K562 (cell line): ENCODE results near the gene DOCK3. TPM values are rescaled to one million over a fixed set of nuclear protein-coding genes. Genes with fewer than 3 reads are reported as not detected.

Experiments used
- ATAC-seq: fragments of 200-7000 bp; cut with Tn5 transposase; 3 replicates; pipeline ENCODE4 v1.9.1; 2020; ENCODE audit warnings: moderate library complexity
- BruUV-seq: library from RNA; stranded (reverse); fragments of 400-500 nt; replicated peaks from 2 replicates; lab custom pipeline; 2021; lab: Mats Ljungman, UMichigan
- CTCF ChIA-PET: fragments of 300-600 bp; formaldehyde crosslinking; extraction: SDS; loops from one replicate; lab custom pipeline; 2021; ENCODE audit warnings: low intra/inter-chr PET ratio; lab: Yijun Ruan, JAX
- POLR2A ChIA-PET: fragments of 300-600, 350-650 bp; sonication (Branson Sonifier 250); formaldehyde crosslinking; extraction: SDS; loops from one replicate; lab custom pipeline; 2021; ENCODE audit warnings: antibody characterized with exemption, inconsistent platforms; lab: Yijun Ruan, JAX
- DNase-seq, 4 experiments: peaks; one replicate each; pipeline versions ENCODE4 v3.0.0 to v3.0.0-alpha.2; 2011 to 2018; ENCODE audit warnings: low spot score in 3 of 4, mixed read lengths in 3 of 4; ENCODE audit errors: extremely low read depth in 1 of 4
- FAIRE-seq: peaks from 2 replicates; lab custom pipeline; 2011; peaks lifted over from hg19 to GRCh38; lab: Jason Lieb, UNC
- H2AFZ ChIP-seq: 2 replicates; pipeline ENCODE4 v1.6.0; 2011; ENCODE audit warnings: low read depth, low read length, control low read depth, inconsistent platforms
- H3K27ac ChIP-seq: fragments of 200-600 bp; 3 replicates; pipeline ENCODE4 v1.8.0; 2011; ENCODE audit warnings: low read depth, mild to moderate bottlenecking, control low read depth, inconsistent platforms, low read length, moderate library complexity, mixed read lengths; ENCODE audit errors: extremely low read depth
- H3K27me3 ChIP-seq, 2 experiments: fragments of 300-600 bp in 1 of 2; 2 replicates in 1 of 2; 3 replicates in 1 of 2; pipeline versions ENCODE4 v1.6.0 to v1.8.0; 2011; ENCODE audit warnings: inconsistent platforms in 2 of 2, low read length in 2 of 2, mild to moderate bottlenecking in 1 of 2, mixed read lengths in 1 of 2, moderate library complexity in 1 of 2; ENCODE audit not compliant: control insufficient read depth in 2 of 2, insufficient read depth in 2 of 2
- H3K36me3 ChIP-seq: fragments of 300-600 bp; 3 replicates; pipeline ENCODE4 v1.8.0; 2011; ENCODE audit warnings: mild to moderate bottlenecking, low read length, inconsistent platforms; ENCODE audit not compliant: control insufficient read depth, insufficient read depth
- H3K4me1 ChIP-seq, 2 experiments: fragments of 200-600 bp in 1 of 2; replicated peaks in 1 of 2; 2 replicates in 1 of 2; 3 replicates in 1 of 2; pipeline versions ENCODE4 v1.5.1 to v1.8.0; 2011; ENCODE audit warnings: inconsistent platforms in 2 of 2, low read length in 2 of 2, mild to moderate bottlenecking in 1 of 2, mixed read lengths in 1 of 2, moderate library complexity in 1 of 2; ENCODE audit not compliant: control insufficient read depth in 2 of 2, insufficient read depth in 2 of 2
- H3K4me2 ChIP-seq: 2 replicates; pipeline ENCODE4 v1.6.1; 2011; ENCODE audit warnings: low read length, control low read depth, inconsistent platforms, mixed read lengths; ENCODE audit not compliant: insufficient read depth
- H3K4me3 ChIP-seq: fragments of 200-600 bp; sonication (generic), shearing (Covaris generic); 2 replicates; pipeline ENCODE4 v1.5.1; 2016; ENCODE audit warnings: control low read depth, inconsistent platforms
- H3K79me2 ChIP-seq: fragments of 200-600 bp; 3 replicates; pipeline ENCODE4 v1.8.0; 2011; ENCODE audit warnings: low read length, inconsistent platforms; ENCODE audit not compliant: control insufficient read depth, insufficient read depth
- H3K9ac ChIP-seq, 2 experiments: 2 replicates each; pipeline versions ENCODE4 v1.6.0 to v1.6.1; 2011; ENCODE audit warnings: low read depth in 2 of 2, low read length in 2 of 2, control low read depth in 1 of 2, inconsistent platforms in 1 of 2, mild to moderate bottlenecking in 1 of 2, mixed read lengths in 1 of 2; ENCODE audit not compliant: insufficient read depth in 1 of 2
- H3K9me1 ChIP-seq: one replicate; pipeline ENCODE4 v1.6.0; 2011; ENCODE audit warnings: inconsistent platforms, mild to moderate bottlenecking, low read length, moderate library complexity; ENCODE audit not compliant: control insufficient read depth, insufficient read depth
- H3K9me3 ChIP-seq: replicated peaks from 2 replicates; pipeline ENCODE4 v1.5.1; 2011; ENCODE audit warnings: low read depth, low read length, inconsistent platforms; ENCODE audit not compliant: control insufficient read depth, insufficient read depth
- H4K20me1 ChIP-seq: replicated peaks from 2 replicates; pipeline ENCODE4 v1.6.1; 2011; ENCODE audit warnings: low read length, inconsistent platforms, mixed read lengths; ENCODE audit not compliant: control insufficient read depth, insufficient read depth
- ARID1B ChIP-seq: fragments of 450-650 bp; IDR thresholded peaks from 2 replicates; pipeline ENCODE4 v1.6.1; 2016; ENCODE audit warnings: antibody characterized with exemption, mild to moderate bottlenecking, inconsistent platforms
- CBFA2T3 ChIP-seq: fragments of 450-650 bp; IDR thresholded peaks from 2 replicates; pipeline ENCODE4 v1.6.1; 2017
- CEBPG ChIP-seq, 3 experiments: fragments of 200-800 bp in 1 of 3; sonication (Bioruptor generic) in 1 of 3; sonication (generic) in 1 of 3; formaldehyde crosslinking in 1 of 3; IDR thresholded peaks in 2 of 3; conservative IDR thresholded peaks in 1 of 3; 2 replicates each; pipeline versions ENCODE4 v1.6.1 to v1.8.0; 2016 to 2022; ENCODE audit warnings: missing compliant biosample characterization in 2 of 3, missing genetic modification characterization in 2 of 3, mild to moderate bottlenecking in 1 of 3, missing genetic modification reagents in 1 of 3
- DPF2 ChIP-seq: fragments of 450-650 bp; IDR thresholded peaks from 2 replicates; pipeline ENCODE4 v1.6.1; 2016
- MAFG ChIP-seq: fragments of 450-650 bp; conservative IDR thresholded peaks from 2 replicates; pipeline ENCODE4 v1.6.1; 2016; ENCODE audit warnings: missing genetic modification characterization, missing compliant biosample characterization
- PHF20 ChIP-seq: fragments of 450-650 bp; IDR thresholded peaks from 2 replicates; pipeline ENCODE4 v1.6.1; 2018; ENCODE audit not compliant: partially characterized antibody
- RBFOX2 ChIP-seq: fragments of 200-400 bp; formaldehyde crosslinking; IDR thresholded peaks from 2 replicates; pipeline ENCODE4 v1.6.1; 2017; ENCODE audit warnings: low read depth, mild to moderate bottlenecking, low read length, moderate library complexity
- ZNF316 ChIP-seq: fragments of 450-650 bp; IDR thresholded peaks from 2 replicates; pipeline ENCODE4 v1.6.1; 2016
- WGBS: fragments of 100-300 bp; shearing (Covaris generic); methylation state at CpG from one replicate; pipeline ENCODE4 v1.1.6; 2016; ENCODE audit warnings: low coverage, mixed read lengths; ENCODE audit not compliant: insufficient coverage; ENCODE audit errors: missing lambda C conversion rate; 5-methylcytosine and 5-hydroxymethylcytosine counted together
- in situ Hi-C: fragments of 300-500 bp; cut with MboI; formaldehyde crosslinking; loops from 4 replicates; pipeline ENCODE4 v1.15.0; 2018; ENCODE audit warnings: inconsistent platforms, mixed read lengths
- intact Hi-C: fragments of 100-400 bp; cut with micrococcal nuclease; formaldehyde crosslinking; loops from 2 replicates; pipeline ENCODE4 v1.14.2; 2022
- polyA plus RNA-seq, 8 experiments: library from polyadenylated mRNA; depleted of rRNA in 4 of 8; stranded (reverse) in 5 of 8; unstranded in 3 of 8; fragments of >200 nt; fragmentation: Nextera tagmentation in 2 of 8; fragmentation: Illumina TruSeq in 1 of 8; extraction: Ambion mirVana in 2 of 8; extraction: Trizol in 1 of 8; gene quantifications; 2 replicates each; pipeline versions ENCODE4 v1.2.1 to v1.2.3, GENCODE V29; 2011 to 2014; ENCODE audit warnings: inconsistent platforms in 1 of 8, missing spikeins in 1 of 8
- total RNA-seq, 7 experiments: library from RNA; depleted of rRNA in 6 of 7; stranded (reverse); fragments of >200 nt in 6 of 7; fragmentation: Illumina TruSeq in 2 of 7; extraction: Trizol in 2 of 7; gene quantifications; 2 replicates each; pipeline versions ENCODE4 v1.2.1 to v1.2.3, GENCODE V29; 2011 to 2021; ENCODE audit warnings: low replicate concordance in 1 of 7
- TF ChIP-seq, protein P1 (sequence below): sonication (generic); formaldehyde crosslinking; IDR thresholded peaks from 2 replicates; pipeline ENCODE4 v1.8.0; 2022; ENCODE audit warnings: missing genetic modification reagents, mild to moderate bottlenecking, moderate library complexity, borderline replicate concordance
- TF ChIP-seq, protein P2 (sequence below), 3 experiments: IDR thresholded peaks in 2 of 3; conservative IDR thresholded peaks in 1 of 3; 2 replicates each; pipeline ENCODE4 v1.5.1; 2011 to 2012; ENCODE audit warnings: low read length in 3 of 3, mild to moderate bottlenecking in 3 of 3, control low read depth in 2 of 3, improper control_type of control experiment in 1 of 3, inconsistent platforms in 1 of 3, low read depth in 1 of 3, mixed read lengths in 1 of 3, moderate library complexity in 1 of 3; ENCODE audit not compliant: insufficient read depth in 2 of 3

The DOCK3 gene
- total and polyA plus RNA-seq, 9 of the 15 experiments (the other 6 are each of a cell fraction or from before 2014, with no cell fraction given): under 0.01 to 0.03 (median 0.01) TPM; not detected in 4

DNA sequence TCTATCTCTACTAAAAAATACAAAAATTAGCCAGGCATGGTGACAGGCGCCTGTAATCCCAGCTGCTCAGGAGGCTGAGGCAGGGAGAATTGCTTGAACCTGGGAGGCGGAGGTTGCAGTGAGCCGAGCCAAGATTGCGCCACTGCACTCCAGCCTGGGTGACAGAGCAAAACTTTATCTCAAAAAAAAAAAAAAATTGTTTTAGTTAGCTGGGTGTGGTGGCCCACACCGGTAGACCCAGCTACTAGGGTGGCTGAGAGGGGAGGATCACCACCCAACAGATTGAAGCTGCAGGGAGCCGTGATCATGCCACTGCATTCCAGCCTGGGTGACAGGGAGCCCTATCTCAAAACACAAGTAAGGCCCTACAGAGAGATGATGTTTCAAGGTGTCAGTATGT is 712.6 kb downstream of the DOCK3 start (continued):
- TF ChIP-seq, protein P1, sequence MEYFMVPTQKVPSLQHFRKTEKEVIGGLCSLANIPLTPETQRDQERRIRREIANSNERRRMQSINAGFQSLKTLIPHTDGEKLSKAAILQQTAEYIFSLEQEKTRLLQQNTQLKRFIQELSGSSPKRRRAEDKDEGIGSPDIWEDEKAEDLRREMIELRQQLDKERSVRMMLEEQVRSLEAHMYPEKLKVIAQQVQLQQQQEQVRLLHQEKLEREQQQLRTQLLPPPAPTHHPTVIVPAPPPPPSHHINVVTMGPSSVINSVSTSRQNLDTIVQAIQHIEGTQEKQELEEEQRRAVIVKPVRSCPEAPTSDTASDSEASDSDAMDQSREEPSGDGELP (CRISPR knock-in tag): peak; percentile 38; the same call in 1 of the 2 replicates
- TF ChIP-seq CBFA2T3 (peak; percentile 45), MAFG (tag) (peak; percentile 64; the same call in 1 of the 2 replicates), ARID1B (0 out of 2 replicates have a peak, but pooled peaks have one; percentile 40), CEBPG (CRISPR knock-in tag; IDR thresholded peaks at IDR 0.05) (peak; percentile 75), CEBPG (tag; conservative IDR thresholded peaks at IDR 0.05 in 1 of 2, IDR thresholded peaks at IDR 0.05 in 1 of 2) (peak; percentile 63 to 84), ZNF316 (peak; percentile 32; the same call in 1 of the 2 replicates), RBFOX2 (0 out of 2 replicates have a peak, but pooled peaks have one; percentile 21), DPF2 (peak; percentile 66; the same call in 1 of the 2 replicates)

DNA sequence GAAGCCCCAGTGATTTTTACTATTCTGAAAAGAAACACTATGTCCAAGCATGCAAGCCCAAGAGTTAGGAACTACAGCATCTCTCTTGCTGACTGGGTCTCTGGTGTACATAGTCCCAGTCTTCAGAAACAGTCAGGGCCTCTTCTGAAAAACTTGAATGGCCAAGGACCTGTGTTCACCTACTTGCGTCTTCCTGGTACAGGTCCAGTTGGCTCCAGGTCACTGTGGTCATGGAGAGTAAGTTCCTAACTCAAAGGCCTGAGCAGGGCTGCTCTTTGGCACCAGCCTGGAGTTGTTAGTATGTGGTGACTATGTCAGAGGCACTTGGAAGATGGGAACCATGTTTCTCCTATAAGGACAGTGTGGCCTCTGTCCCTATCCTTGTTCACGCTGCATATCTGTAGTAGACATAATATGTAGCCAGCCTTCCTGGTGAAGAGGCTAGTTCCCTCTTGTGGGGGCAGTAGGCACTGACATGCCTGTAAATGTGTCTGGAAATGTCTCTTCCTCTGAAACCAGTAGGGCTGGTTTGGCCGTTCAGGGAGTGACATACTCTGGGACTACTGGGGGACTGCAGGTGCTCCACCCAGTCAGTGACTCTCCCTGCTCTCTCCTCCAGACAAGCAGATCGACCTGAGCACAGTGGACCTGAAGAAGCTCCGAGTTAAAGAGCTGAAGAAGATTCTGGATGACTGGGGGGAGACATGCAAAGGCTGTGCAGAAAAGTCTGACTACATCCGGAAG is 713.7 kb downstream of the DOCK3 start:
- H3K4me3 ChIP-seq: no peak overlapping the region
- H3K4me1 ChIP-seq: peaks cover 32 to 34% of the 10 kb centered on the region in 2 experiments
- peaks cover 51% of the 10 kb centered on the region for H3K36me3 ChIP-seq
- no peak overlapping the region for H2AFZ ChIP-seq
- TF ChIP-seq, protein P2, sequence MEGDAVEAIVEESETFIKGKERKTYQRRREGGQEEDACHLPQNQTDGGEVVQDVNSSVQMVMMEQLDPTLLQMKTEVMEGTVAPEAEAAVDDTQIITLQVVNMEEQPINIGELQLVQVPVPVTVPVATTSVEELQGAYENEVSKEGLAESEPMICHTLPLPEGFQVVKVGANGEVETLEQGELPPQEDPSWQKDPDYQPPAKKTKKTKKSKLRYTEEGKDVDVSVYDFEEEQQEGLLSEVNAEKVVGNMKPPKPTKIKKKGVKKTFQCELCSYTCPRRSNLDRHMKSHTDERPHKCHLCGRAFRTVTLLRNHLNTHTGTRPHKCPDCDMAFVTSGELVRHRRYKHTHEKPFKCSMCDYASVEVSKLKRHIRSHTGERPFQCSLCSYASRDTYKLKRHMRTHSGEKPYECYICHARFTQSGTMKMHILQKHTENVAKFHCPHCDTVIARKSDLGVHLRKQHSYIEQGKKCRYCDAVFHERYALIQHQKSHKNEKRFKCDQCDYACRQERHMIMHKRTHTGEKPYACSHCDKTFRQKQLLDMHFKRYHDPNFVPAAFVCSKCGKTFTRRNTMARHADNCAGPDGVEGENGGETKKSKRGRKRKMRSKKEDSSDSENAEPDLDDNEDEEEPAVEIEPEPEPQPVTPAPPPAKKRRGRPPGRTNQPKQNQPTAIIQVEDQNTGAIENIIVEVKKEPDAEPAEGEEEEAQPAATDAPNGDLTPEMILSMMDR (IDR thresholded peaks at IDR 0.05 in 2 of 3, conservative IDR thresholded peaks at IDR 0.05 in 1 of 3; ENCODE audit: insufficient read depth in 2 of 3, low read depth in 1 of 3, low read length in 3 of 3): peak in 2 of 3 experiments; percentile 21 to 28; a peak in 4 of 6 replicates
- no peak for TF ChIP-seq PHF20
- peak overlapping the region in 1 of 2 experiments; percentile 7; a peak in 1 of 4 replicates for H3K9ac ChIP-seq
- peaks cover 59% of the 10 kb centered on the region for H3K79me2 ChIP-seq
- intact Hi-C loops: loop anchor here (5.0 to 10.0 kb wide), 2 partner anchors 294 to 774 kb away; partner anchors contain the start of genes CISH and MAPKAPK3
- CTCF ChIA-PET: no interaction called here
- BruUV-seq: no TSS peak
- FAIRE-seq: no peak
- H3K27ac ChIP-seq: no peak overlapping the region
- no peak overlapping the region for H3K4me2 ChIP-seq
- H3K9me1 ChIP-seq: peaks cover 20% of the 10 kb centered on the region
- POLR2A ChIA-PET: interaction anchor here (1.6 kb wide), 1 partner anchor 8 kb away, joined by 4 read pairs; no protein-coding TSS in a partner anchor
- no peaks in the 10 kb centered on the region for H3K9me3 ChIP-seq
- 53% methylated on average over 3 of the region's 6 CpGs for WGBS
- in situ Hi-C loops: no loop called here
- H3K27me3 ChIP-seq: no peaks in the 10 kb centered on the region
- no peak for ATAC-seq
- no peak for DNase-seq
- H4K20me1 ChIP-seq: peaks cover 19% of the 10 kb centered on the region; the same call in 1 of the 2 replicates
